Measurements from ENCODE around the gene ATP6V0A1. TPM values are rescaled to one million over a fixed set of nuclear protein-coding genes. Genes with fewer than 3 reads are reported as not detected.
"Not testable (repeated sequence)": the region's sequence is repeated elsewhere in the genome, so short reads cannot be mapped to it uniquely, and the experiment has no call there.

The ATP6V0A1 gene
- total RNA-seq, 1 experiment from 2014 or later: 13.9 TPM

GRCh38 chr17:42436391-42436790 lies 22.3 kb upstream of the ATP6V0A1 start:
- peak; percentile 92 for DNase-seq (ENCODE audit: low read depth)

- DNase-seq (ENCODE audit: low read depth): no peak
Observed at GRCh38 chr17:42438600-42439567, 19.8 kb upstream of the ATP6V0A1 start.

- no peak for DNase-seq (ENCODE audit: low read depth)
Observed at GRCh38 chr17:42441371-42442195, 17.1 kb upstream of the ATP6V0A1 start.

GRCh38 chr17:42442196-42442565 lies 16.5 kb upstream of the ATP6V0A1 start:
- no peak for DNase-seq (ENCODE audit: low read depth)

GRCh38 chr17:42449176-42449575 lies 9.5 kb upstream of the ATP6V0A1 start:
- DNase-seq (ENCODE audit: low read depth): not testable (repeated sequence)

- DNase-seq (ENCODE audit: low read depth): not testable (repeated sequence)
Observed at GRCh38 chr17:42449838-42450237, 8.8 kb upstream of the ATP6V0A1 start.

- not testable (repeated sequence) for DNase-seq (ENCODE audit: low read depth)
Observed at GRCh38 chr17:42451270-42451669, 7.4 kb upstream of the ATP6V0A1 start.

GRCh38 chr17:42453439-42453838 lies 5.2 kb upstream of the ATP6V0A1 start:
- no peak for DNase-seq (ENCODE audit: low read depth)

GRCh38 chr17:42454987-42455386 lies 3.7 kb upstream of the ATP6V0A1 start:
- DNase-seq (ENCODE audit: low read depth): not testable (repeated sequence)

- peak; percentile 73 for DNase-seq (ENCODE audit: low read depth)
Observed at GRCh38 chr17:42456223-42457106, 2.2 kb upstream of the ATP6V0A1 start.

GRCh38 chr17:42457107-42457792 lies 1.4 kb upstream of the ATP6V0A1 start:
- peak; percentile 29 for DNase-seq (ENCODE audit: low read depth)

- peak; percentile 31 for DNase-seq (ENCODE audit: low read depth)
Observed at GRCh38 chr17:42459256-42459800, 650 bp downstream of the ATP6V0A1 start.

GRCh38 chr17:42459801-42460281 lies 1.2 kb downstream of the ATP6V0A1 start:
- peak; percentile 64 for DNase-seq (ENCODE audit: low read depth)

GRCh38 chr17:42460371-42460770 lies 1.7 kb downstream of the ATP6V0A1 start:
- no peak for DNase-seq (ENCODE audit: low read depth)

GRCh38 chr17:42463976-42464400 lies 5.3 kb downstream of the ATP6V0A1 start:
- no peak for DNase-seq (ENCODE audit: low read depth)

GRCh38 chr17:42467889-42468288 lies 9.2 kb downstream of the ATP6V0A1 start:
- DNase-seq (ENCODE audit: low read depth): no peak

- DNase-seq (ENCODE audit: low read depth): peak; percentile 41
Observed at GRCh38 chr17:42472709-42473521, 14.2 kb downstream of the ATP6V0A1 start.

- DNase-seq (ENCODE audit: low read depth): no peak
Observed at GRCh38 chr17:42474276-42474675, 15.6 kb downstream of the ATP6V0A1 start.

- no peak for DNase-seq (ENCODE audit: low read depth)
Observed at GRCh38 chr17:42475121-42475520, 16.4 kb downstream of the ATP6V0A1 start.
